ENCODE results near the gene MYADML2. TPM values are rescaled to one million over a fixed set of nuclear protein-coding genes. Genes with fewer than 3 reads are reported as not detected.
A peak's percentile ranks its signal among the peaks of the same experiment; 100 is the strongest.

Gene MYADML2
- total RNA-seq, 2 donors from 2014 or later, result 0.27 TPM; not detected in 1

- no peak for TF ChIP-seq CTCF (IDR thresholded peaks at IDR 0.05)
- H3K4me1 ChIP-seq, result no peaks in the 10 kb centered on the region
- peak; percentile 64 for DNase-seq
- peak overlapping the region; percentile 95 for H3K4me3 ChIP-seq
- no peaks in the 10 kb centered on the region for H3K27me3 ChIP-seq
- peaks cover 13% of the 10 kb centered on the region for H3K36me3 ChIP-seq
- H3K9ac ChIP-seq (ENCODE audit: low read depth in 2 of 2, low read length in 2 of 2), result peak overlapping the region; percentile 80 to 83
- no peaks in the 10 kb centered on the region for H3K9me3 ChIP-seq
- intact Hi-C loops (cut with DNase I), result no loop called here
- H3K27ac ChIP-seq, result peak overlapping the region; percentile 71
Measured at GRCh38 chr17:81909966-81910839, 36.8 kb downstream of the MYADML2 start.

GRCh38 chr17:81909231-81909630 lies 37.8 kb downstream of the MYADML2 start:
- TF ChIP-seq CTCF (IDR thresholded peaks at IDR 0.05), result no peak
- Histone ChIP-seq H3K4me1 (no peaks in the 10 kb centered on the region), H3K4me3 (no peak overlapping the region), H3K27ac (no peak overlapping the region), H3K9me3 (no peaks in the 10 kb centered on the region), H3K36me3 (peaks cover 10% of the 10 kb centered on the region), H3K27me3 (no peaks in the 10 kb centered on the region), H3K9ac (ENCODE audit: low read depth in 2 of 2, low read length in 2 of 2) (no peak overlapping the region)
- DNase-seq, result no peak
- intact Hi-C loops (cut with DNase I), result no loop called here

GRCh38 chr17:81908793-81909192 lies 38.2 kb downstream of the MYADML2 start:
- no peak overlapping the region for H3K9ac ChIP-seq (ENCODE audit: low read depth in 2 of 2, low read length in 2 of 2)
- intact Hi-C loops (cut with DNase I), result no loop called here
- no peak for DNase-seq

GRCh38 chr17:81907219-81908145 lies 39.6 kb downstream of the MYADML2 start:
- Histone ChIP-seq H3K9ac (ENCODE audit: low read depth in 2 of 2, low read length in 2 of 2) (no peak overlapping the region), H3K4me1 (no peaks in the 10 kb centered on the region), H3K27me3 (no peaks in the 10 kb centered on the region), H3K27ac (no peak overlapping the region), H3K4me3 (no peak overlapping the region), H3K9me3 (no peaks in the 10 kb centered on the region), H3K36me3 (no peaks in the 10 kb centered on the region)
- no peak for DNase-seq
- no peak for TF ChIP-seq CTCF (IDR thresholded peaks at IDR 0.05)
- intact Hi-C loops (cut with DNase I), result no loop called here

More at GRCh38 chr17:81908793-81909192, 38.2 kb downstream of the MYADML2 start:
- Histone ChIP-seq H3K36me3 (peaks cover 6% of the 10 kb centered on the region), H3K27me3 (no peaks in the 10 kb centered on the region), H3K27ac (no peak overlapping the region), H3K4me1 (no peaks in the 10 kb centered on the region), H3K9me3 (no peaks in the 10 kb centered on the region), H3K4me3 (no peak overlapping the region)
- no peak for TF ChIP-seq CTCF (IDR thresholded peaks at IDR 0.05)

DNA sequence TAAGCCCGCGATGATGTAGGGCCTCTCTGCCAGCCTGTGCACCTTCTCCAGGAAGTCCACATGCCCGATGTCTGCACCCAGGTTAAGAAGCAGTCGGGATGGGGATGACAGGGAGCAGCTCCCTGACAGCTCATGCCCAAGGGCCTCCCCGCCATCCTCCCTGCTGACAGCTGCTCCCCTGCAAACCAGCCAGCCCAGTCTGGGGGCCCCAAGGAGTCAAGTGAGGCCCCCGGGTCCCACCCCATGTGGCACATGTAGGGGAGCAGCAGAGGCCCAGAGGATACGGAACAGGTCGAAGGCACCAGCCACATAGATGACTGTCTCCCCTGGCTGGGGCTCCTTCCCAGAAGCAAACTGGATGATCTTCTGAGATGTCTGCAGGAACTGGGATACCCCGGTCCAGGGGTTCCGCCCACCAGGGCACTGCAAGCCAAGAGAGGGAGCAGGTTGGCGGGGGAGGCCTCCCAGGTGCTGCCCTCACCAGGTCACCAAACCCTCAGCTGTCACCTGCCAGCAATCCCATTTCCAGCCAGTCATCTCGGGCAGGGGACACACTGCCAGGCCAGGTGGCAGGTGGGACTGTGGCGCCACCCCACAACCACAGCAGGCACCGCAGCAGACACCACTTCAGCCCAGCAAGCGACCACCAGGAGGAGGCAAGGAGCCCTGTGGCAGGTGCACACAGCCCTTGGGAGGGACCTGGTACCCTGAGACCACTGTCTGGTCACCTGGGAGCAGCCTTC lies 40.4 kb downstream of the MYADML2 start:
- Histone ChIP-seq H3K27ac (no peak overlapping the region), H3K4me1 (no peaks in the 10 kb centered on the region), H3K4me3 (no peak overlapping the region), H3K9ac (ENCODE audit: low read depth in 2 of 2, low read length in 2 of 2) (no peak overlapping the region), H3K9me3 (no peaks in the 10 kb centered on the region), H3K36me3 (no peaks in the 10 kb centered on the region), H3K27me3 (peaks cover 3% of the 10 kb centered on the region)
- intact Hi-C loops (cut with DNase I), result no loop called here
- no peak for TF ChIP-seq CTCF (IDR thresholded peaks at IDR 0.05)
- DNase-seq, result no peak
